ENCODE measurements around the gene ADAMTS14.
"Not testable (repeated sequence)": the region's sequence is repeated elsewhere in the genome, so short reads cannot be mapped to it uniquely, and the experiment has no call there.

ADAMTS14 gene

DNA sequence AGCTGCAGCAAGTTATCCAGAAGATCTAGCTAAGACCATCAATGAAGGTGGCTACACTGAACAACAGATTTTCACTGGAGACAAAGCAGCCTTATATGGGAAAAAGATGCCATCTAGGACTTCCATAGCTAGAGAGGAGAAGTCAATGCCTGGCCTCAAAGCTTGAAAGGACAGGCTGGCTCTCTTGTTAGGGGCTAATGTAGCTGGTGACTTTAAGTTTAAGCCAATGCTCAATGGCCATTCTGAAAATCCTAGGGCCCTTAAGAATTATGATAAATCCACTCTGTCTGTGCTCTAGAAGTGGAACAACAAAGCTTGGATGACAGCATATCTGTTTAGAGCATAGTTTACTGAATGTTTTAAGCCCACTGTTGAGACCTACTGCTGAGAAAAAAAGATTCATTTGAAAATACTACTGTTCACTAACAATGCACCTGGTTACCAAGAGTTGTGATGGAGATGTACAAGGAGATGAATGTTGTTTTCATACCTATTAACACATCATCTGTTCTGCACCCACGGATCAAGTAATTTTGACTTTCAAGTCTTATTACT, 13.6 kb upstream of the ADAMTS14 start:
- no peak for DNase-seq (ENCODE audit: low read depth)

DNA sequence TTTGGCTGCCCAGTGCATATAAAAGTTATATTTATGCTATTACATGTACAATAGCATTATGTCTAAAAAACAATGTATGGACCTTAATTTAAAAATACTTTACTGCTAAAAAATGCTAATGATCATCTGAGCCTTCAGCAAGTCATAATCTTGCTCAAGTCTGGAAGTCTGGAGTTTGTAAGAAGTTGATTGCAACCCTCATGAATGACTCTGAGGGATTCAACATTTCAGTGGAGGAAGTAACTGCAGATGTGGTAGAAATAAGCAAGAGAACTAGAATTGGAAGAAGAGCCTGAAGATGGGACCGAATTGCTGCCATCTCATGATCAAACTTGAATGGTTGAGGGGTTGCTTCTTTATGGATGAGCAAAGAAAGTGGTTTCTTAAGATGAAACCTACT, 13.0 kb upstream of the ADAMTS14 start:
- no peak for DNase-seq (ENCODE audit: low read depth)

DNA sequence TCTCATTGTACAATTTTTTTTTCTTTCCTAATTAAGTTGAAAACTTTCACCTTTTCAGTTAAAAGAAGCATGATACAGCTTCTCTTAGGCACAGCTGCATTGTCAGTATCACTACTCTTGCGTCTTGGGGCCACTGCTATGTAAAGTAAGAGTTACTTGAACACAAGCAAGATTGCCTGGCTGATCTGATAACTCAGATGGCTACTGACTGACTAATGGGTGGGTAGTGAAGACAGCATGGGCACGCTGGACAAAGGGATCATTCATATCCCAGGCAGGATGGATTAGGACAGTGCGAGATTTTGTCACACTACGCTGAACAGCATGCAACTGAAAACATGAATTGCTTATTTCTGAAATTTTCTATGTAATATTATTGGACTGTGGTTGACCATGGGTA, 11.6 kb upstream of the ADAMTS14 start:
- no peak for DNase-seq (ENCODE audit: low read depth)

DNA sequence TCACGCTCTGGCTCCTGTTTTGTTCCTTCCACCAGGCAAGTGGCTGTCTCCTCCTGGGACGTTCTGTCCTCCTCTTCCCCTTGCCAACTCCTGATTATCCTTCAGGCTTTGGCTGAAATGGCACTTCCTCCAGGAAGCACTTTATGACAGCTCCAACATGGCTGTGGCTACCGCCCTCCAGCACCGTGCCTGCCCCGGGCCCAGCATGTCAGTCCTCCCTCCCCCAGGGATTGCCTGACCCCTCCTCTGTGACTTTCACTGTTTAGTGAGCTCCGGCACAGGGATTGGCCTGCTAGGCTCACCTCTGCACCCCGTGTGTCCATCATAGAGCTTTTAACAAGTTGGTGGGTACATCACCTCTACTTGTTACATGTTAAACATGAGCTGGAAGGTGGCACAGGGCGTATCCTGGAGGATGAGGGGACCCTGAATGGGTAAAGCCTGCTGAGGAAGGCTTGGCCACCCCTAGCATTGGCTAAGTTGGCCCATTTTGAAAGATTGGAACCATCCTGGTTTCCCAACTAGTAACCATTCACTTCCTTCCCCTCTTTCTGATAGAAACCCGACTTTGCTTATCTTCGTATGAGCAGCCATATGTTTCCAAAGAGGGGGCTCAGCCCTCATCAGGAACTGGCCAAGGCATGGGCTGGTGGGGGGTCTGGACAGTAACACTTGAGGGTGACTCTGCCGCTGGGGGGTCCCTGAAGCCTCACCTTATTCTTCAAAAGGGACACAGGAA, 10.5 kb upstream of the ADAMTS14 start:
- DNase-seq (ENCODE audit: low read depth): no peak

DNA sequence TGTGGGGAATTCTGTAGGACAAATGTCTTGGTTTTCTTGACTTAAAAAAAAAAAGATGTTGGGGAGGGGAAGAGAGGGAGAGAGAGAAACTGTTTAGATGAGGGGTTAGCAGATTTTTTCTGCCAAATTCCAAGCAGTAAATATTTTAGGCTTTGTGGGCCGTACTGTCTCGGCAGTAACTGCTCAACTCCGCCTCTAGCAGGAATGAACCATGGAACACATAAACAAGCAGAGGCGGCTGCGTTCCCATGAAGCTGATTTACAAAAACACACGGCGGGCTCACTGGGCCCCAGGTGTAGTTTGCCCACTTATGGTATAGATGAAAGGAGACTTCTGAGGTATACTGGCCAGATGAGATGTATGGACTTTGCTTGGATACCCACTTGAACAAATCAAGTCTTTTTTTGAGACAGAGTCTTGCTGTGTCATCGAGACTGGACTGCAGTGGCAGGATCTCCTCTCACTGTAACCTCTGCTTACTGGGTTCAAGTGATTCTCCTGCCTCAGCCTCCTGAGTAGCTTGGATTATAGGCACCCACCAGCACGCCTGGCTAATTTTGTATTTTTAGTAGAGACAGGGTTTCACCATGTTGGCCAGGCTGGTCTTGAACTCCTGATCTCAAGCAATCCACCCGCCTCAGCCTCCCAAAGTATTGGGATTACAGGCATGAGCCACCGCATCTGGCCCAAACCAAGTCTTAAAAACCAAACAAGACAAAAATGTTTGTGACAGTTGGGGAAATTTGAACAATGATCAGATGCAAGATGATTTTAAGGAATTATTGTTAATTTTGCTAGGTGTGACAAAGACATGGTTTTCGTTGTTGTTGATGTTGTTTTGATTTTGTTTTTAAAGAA, 9.7 kb upstream of the ADAMTS14 start:
- no peak for DNase-seq (ENCODE audit: low read depth)

DNA sequence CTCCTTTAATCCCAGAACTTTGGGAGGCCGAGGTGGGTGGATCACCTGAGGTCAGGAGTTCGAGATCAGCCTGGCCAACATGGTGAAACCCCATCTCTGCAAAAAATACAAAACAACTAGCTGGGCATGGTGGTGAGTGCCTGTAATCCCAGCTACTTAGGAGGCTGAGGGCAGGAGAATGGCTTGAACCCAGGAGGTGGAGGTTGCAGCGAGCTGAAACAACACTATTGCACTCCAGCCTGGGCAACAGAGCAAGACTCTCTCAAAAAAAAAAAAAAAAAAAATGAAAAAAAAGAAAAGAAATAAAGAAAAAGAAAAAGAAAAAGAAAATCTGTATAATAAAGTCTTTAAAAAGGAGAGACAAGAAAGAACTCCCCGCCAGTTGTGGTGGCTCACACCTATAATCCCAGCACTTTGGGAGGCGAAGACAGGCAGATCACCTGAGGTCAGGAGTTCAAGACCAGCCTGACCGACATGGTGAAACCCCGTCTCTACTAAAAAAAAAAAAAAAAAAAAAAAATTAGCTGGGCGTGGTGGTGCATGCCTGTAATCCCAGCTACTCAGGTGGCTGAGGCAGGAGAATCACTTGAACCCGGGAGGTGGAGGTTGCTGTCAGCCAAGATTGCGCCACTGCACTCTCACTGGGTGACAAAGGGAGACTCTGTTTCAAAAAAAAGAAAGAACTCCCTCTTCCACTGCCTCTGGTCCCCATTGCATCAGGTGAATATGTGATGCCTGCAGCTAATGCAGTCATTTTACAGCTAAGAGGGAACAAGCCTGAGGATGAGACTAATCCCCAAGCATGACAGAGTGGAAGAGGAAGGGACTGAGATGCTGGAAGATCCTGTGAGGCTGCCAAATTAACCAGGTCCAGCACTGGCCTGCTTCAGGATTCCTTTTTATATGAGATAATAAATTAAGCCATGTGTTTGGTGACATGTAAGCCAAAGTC, 8.6 kb upstream of the ADAMTS14 start:
- not testable (repeated sequence) for DNase-seq (ENCODE audit: low read depth)

DNA sequence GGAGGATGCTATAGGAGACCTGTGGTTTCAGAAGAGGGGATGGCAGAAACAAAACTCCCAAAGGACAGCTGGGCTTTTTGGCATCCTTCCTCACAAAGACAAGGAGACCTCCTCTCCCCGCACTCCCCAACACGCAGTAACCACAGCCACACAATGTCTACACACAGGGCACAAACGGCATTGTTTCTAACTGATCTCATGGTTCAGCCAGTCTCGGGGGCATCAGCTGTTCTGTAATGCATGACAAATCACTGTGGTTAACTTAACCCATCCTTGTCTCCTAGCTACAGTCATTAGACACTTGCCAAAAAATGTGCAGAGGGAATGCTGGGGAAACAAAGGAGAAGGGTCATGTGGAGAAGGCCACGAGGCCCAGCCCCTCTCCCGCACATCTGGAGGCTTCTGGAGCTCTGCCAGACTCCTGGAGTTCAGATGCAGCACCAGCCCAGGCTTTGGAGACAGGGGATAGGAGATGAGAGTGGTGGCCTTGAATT, 7.6 kb upstream of the ADAMTS14 start:
- DNase-seq (ENCODE audit: low read depth): no peak

DNA sequence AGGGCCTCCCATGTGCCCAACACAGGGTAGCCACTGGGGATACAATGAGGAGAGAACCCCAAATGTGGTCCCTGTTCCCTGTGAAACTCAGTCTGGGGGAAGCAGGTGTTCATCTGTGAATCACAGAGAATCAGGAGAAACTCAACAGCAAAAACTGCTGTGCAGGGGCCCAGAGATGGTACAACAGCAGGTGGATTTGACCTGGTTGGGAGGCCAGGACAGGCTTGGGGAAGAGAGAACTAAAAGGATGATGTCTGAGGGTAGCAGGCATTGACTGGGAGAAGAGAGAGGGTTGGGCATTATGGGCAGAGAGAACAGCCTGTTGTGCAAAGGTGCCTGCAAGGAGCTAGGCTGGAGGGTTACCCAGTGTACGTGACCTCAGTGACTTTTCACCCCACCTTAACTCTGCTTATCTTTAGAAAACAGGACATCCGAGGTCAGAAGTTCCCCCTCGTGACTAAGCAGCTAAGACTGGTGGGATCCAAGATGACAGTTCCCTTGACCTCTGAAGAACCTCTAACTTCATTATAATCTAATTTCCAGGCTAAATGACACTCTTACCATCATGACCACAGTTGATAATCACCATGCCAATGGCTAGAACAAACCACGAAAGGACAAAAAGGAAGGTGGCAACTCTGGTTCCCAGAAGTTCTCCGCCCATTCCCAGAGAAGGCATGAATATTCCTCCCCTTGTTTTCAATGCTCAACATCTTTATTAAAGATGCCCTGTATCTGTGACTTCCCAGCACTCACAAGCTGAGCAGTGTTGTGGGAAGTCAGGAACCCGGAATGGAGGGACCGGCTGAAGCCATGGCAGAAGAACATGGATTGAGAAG, 5.1 kb upstream of the ADAMTS14 start:
- DNase-seq (ENCODE audit: low read depth): no peak

DNA sequence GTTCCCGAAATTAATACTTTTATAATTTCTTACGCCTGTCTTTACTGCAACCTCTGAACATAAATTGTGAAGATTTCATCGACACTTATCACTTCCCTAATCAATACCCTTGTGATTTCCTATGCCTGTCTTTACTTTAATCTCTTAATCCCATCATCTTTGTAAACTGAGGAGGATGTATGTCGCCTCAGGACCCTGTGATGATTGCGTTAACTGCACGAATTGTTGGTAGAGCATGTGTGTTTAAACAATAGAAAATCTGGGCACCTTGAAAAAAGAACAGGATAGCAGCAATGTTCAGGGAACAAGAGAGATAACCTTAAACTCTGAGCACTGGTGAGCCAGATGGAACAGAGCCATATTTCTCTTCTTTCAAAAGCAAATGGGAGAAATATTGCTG, 4.5 kb upstream of the ADAMTS14 start:
- not testable (repeated sequence) for DNase-seq (ENCODE audit: low read depth)

DNA sequence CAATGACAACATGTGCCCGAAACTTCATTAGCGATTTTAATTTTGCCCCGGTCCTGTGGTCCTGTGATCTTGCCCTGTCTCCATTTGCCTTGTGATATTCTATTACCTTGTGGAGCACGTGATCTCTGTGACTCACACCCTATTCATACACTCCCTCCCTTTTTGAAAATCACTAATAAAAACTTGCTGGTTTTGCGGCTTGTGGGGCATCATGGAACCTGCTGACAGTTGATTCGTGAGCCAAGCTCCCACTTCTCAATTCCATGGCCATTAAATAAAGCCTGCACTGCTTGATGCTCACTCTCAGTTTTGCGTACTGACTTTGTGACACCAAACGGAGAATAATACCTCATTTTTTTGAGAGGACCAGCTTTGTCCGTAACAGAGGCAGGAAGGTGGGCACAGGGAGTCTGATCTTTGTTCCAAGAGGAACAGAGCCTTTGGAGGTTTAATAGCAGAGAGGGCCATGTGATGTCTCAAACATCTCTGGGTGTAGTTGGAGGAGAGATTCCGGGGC, 3.8 kb upstream of the ADAMTS14 start:
- DNase-seq (ENCODE audit: low read depth): no peak

DNA sequence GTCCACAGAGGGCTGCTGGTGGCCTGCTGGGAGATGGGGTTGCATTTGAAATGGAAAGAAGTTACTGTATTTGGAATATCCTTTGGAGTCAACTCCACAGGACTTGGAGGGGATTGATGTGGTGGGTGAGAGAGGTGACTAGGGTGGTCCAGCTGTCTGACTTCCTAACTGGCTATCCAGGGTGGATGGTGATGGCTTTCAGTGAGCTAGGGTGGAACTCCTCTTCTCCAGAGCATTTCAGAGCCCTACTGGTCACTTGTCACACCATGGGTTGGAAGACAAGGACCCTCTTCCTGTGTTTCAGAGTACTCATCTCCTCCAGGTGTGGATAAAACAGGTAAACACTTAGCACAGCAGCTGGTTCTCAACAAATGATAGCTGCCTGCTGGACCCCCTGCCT, 3.3 kb upstream of the ADAMTS14 start:
- DNase-seq (ENCODE audit: low read depth): no peak

DNA sequence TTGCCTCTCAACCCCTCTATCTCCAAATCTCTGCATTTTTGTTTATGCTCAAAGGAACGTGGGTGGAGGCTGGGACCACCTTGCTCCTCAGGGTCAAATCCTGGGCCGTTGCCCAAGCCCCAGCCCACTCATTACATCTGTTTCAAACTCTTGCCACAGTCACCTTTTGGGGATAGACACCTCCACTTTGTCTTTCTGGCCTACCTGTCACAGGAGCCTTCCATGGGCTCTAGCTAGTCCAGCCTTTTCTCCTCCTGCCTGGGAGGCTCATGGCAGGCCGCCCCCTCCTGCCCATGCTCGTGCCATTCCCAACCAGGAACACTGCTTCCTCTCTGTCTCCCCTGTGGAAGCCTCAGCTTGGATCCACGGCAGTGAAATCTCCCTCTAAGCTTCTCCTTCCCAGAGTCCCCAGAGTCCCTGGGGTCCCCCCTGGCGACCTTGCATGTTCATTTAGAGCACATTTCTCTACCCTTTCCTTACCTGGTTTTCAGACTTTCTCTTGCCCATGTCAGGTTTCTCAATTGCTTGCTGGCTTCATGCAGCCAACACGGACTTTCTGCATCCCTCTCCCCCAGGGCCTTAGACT, 2.5 kb upstream of the ADAMTS14 start:
- no peak for DNase-seq (ENCODE audit: low read depth)

DNA sequence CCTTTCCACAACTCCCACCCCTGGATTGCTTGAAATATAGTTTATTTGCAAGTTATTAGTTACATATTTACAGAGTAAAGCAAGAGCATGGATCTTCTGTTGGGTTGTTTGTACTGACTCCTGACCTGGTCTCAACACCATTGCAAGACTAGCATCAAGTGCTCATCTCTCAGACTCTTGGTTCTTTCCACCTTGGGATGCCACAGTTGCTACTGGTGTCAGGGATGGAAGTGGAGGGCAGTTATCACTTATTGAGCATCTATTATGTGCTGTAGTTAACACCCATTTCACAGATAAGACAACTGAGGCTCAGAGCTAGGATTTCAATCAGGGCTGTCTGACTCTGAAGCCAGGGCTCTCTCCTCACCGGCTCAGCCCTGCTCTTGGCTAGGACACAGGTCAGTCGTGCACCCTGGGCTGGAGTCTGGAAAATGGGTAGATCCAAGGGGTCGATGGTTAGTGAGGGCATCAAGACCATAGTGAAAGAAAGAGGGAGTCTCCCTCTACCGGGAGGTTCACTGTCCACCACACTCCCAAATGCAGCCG, 614 bp upstream of the ADAMTS14 start:
- DNase-seq (ENCODE audit: low read depth): no peak

DNA sequence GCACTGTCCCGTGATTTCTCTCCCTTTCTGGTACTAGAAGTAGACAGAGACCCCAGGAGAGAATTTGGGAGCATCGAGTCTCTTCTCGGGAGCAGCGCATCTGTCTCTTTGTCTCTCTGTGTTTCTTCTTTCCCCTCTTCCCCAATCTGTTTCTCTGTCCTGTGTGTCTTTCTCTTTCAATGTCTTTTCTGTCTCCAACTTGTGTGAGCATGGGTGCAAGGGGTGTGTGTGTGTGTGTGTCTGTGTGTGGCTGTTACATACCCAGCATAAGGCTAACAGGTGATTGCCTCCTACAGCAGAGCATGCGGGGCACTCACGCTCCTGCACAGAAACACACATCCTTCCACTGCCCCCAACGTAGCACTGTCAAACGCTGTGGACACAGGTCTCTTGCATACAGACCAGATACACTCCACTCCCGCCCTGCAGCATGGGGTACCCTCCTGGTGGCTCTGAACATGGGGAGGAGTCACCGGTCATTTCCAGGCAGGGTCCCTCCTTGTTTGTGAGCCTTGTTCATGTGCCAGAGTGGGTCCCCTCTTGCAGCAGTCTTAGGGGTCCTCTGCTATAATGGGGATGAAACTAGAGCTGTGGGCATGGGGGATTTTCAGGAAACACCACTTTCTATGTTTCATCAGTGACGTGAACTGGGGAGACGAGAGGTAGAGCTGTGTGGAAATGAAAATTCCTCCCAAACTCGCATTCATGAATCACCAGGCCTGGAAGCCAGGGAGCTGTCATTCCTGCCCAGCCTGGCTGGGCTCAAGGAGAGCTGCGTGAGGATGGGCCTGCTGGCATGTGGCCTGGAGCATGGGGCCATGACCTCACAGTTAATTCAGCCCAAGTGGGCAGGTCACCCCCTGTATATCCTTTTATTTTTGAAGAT, 980 bp downstream of the ADAMTS14 start:
- no peak for DNase-seq (ENCODE audit: low read depth)

DNA sequence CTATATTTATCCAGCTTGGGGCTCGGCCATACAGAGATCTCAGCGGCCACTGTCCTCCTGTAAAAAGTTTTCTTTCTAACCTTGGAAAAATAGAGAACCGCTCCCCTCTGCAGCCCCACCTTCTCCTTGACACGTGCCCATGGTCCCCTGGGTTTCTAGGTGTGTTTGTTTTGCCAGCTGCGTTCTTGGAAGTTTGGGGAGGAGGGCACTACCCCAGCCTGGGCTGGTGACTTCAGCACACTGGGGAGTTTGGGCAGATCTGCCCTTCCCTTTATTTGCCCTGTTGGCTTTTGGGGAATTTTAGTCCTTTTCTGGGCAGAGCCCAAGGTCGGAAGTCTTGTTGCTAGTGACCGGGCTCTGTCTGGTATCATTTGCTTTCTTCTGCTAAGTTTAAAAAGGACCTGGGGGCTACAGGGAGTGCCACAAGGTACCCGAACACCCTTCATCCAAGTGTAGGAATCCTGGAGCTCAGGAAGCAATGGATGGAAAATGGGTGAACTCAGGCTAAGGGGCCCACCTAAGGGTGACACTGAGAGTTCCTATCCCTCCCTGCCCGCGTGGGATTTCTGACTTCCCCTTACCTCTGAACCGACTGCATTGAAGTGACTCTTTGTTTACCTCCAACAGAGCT, 1.7 kb downstream of the ADAMTS14 start:
- no peak for DNase-seq (ENCODE audit: low read depth)

DNA sequence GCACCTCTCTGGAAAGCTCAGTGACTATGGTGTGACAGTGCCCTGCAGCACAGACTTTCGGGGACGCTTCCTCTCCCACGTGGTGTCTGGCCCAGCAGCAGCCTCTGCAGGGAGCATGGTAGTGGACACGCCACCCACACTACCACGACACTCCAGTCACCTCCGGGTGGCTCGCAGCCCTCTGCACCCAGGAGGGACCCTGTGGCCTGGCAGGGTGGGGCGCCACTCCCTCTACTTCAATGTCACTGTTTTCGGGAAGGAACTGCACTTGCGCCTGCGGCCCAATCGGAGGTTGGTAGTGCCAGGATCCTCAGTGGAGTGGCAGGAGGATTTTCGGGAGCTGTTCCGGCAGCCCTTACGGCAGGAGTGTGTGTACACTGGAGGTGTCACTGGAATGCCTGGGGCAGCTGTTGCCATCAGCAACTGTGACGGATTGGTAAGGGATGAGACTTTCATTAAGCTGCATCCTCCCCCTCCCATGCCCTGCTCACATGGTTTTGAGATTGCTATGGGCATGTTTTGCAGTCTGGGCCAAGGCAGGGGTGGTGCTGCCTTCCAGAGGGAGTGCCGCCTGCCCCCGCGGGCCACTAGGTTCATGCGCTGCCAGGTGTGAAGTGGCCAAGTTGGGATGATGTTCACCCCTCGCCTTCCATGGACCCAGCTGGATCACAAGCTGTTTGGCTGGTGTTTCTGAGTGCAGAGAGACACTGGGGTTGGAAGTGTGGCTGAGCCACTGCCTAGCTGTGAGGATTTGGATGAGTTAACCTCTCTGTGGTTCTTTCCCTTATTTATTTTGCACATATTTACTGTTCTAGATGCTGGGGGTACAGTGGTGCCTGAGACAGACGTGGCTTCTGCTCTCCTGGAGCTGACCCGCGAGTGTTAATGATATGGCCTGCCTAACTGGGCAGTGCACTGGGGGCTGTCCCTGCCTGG, 2.5 kb downstream of the ADAMTS14 start:
- DNase-seq (ENCODE audit: low read depth): no peak

DNA sequence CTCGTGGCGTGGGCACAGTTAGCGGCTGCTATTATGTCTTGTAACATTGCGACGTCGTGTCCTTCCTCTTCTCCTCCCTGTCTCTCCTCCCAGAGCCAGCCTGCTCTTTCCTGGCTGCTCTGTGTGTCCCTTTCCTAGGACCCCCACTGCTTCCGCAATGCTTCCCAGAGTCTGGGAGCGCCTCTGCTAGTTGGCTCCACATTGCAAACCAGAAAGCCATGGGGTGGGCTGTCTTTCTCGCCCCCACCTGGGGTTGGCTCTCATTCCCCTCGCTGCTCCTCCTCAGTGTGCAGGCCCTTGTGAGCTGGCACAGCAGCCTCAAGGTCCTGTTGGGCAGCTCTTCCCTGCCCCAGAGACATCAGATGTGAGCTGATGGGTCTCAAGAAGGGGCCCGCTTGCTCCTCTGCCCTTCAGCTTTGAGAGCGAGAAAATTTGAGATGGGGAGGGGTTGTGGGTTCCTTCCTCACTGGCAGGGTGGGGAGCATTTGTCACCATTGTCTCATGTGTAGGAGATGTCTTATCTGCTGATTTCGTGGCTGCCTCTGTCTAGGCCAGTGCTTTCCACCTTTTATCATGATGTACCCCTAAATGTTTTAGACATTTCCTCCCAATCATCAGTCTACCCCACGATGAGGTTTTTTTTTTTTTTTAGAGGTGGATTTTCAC, 3.3 kb downstream of the ADAMTS14 start:
- no peak for DNase-seq (ENCODE audit: low read depth)
